ENCODE results near the gene GSTP1.

Gene GSTP1

DNA sequence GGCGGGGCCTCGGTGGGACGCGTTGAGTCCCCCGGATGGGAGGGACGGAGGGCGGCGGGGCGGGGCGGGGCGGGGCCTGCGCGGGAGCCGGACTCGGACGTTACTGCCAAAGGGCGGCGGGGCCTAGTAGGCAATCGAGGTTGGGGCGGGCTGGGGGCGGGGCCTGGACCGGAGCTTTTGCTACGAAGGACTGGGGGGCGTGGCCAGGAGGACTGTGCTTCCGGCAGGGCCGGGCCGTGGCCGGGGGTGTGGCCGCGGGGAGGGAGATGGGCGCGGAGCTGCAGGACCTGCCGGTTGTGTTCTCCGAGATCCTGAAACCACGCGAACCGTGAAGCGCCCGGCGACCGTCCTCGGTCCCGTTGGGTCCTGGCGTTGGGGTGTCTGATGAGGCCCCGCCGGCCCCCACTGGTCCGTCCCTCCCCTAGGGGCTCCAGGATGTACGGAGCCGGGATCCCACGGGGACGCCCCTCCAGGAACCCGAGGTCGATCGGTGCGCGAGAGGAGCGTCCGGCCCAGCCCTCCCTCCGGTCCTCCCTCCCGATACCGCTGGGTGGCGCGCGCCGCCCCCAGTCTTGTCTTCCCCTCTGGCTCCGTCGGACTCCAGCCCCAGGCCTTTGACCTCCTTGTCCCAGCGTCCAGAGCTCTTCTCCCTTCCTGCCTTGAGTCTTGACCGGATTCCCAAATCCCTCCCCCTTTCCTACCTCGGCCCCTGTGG, 46.8 kb downstream of the GSTP1 start:
- Histone ChIP-seq H3K9me3 (no peaks in the 10 kb centered on the region), H3K36me3 (no peaks in the 10 kb centered on the region), H3K4me3 (ENCODE audit: low read depth, low read length) (peak overlapping the region; percentile 70), H3K27me3 (no peaks in the 10 kb centered on the region), H3K4me1 (no peaks in the 10 kb centered on the region)
- peak; percentile 100 for DNase-seq
- TF ChIP-seq, protein P1, sequence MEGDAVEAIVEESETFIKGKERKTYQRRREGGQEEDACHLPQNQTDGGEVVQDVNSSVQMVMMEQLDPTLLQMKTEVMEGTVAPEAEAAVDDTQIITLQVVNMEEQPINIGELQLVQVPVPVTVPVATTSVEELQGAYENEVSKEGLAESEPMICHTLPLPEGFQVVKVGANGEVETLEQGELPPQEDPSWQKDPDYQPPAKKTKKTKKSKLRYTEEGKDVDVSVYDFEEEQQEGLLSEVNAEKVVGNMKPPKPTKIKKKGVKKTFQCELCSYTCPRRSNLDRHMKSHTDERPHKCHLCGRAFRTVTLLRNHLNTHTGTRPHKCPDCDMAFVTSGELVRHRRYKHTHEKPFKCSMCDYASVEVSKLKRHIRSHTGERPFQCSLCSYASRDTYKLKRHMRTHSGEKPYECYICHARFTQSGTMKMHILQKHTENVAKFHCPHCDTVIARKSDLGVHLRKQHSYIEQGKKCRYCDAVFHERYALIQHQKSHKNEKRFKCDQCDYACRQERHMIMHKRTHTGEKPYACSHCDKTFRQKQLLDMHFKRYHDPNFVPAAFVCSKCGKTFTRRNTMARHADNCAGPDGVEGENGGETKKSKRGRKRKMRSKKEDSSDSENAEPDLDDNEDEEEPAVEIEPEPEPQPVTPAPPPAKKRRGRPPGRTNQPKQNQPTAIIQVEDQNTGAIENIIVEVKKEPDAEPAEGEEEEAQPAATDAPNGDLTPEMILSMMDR (IDR thresholded peaks at IDR 0.05; ENCODE audit: low read depth, low read length) = peak; percentile 59

DNA sequence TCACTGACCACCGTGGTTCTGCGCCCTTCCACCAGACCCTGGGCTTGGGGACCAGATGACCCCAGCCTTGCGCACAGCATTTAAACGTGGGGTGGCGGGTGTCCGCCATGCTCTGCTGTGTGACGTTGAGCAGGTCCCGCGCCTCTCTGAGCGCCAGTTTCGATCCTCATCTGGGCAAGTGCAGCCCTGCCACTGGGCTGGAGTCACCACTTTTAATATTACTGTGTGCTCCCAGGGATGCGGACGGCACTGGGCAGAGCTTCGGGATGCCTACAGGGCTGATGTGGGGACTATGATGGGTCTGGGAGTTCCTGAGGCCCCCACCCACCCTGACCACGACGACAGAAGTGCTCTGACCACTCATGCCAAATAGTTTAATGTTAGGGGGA, 47.3 kb downstream of the GSTP1 start:
- Histone ChIP-seq H3K9me3 (no peaks in the 10 kb centered on the region), H3K36me3 (no peaks in the 10 kb centered on the region), H3K27me3 (no peaks in the 10 kb centered on the region), H3K4me3 (ENCODE audit: low read depth, low read length) (peak overlapping the region; percentile 70), H3K4me1 (no peaks in the 10 kb centered on the region)
- no peak for DNase-seq
- TF ChIP-seq, protein P1 (IDR thresholded peaks at IDR 0.05; ENCODE audit: low read depth, low read length) = no peak

DNA sequence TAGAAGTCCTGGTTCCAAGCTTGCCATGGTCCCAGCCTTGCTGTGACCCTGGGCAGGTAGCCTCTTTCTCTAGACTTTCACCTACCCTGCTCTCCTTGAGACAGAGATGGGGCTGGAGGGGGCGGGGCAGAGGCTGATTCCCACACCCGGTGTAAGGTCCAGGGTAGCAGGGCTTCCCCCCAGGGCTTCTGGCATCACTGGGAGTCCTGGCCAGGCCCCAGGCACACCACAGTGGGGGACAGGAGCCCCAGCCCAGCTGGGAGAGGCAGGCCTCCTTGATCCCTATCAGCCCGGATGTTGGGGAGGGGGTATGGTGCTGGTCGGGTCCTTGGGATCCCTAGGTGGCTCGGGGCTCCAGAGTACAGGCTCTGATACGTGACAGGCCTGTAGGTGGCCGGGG, 47.8 kb downstream of the GSTP1 start:
- H3K4me3 ChIP-seq (ENCODE audit: low read depth, low read length) = no peak overlapping the region
- DNase-seq = no peak
- no peaks in the 10 kb centered on the region for H3K27me3 ChIP-seq
- no peaks in the 10 kb centered on the region for H3K9me3 ChIP-seq
- TF ChIP-seq, protein P1 (IDR thresholded peaks at IDR 0.05; ENCODE audit: low read depth, low read length) = no peak
- no peaks in the 10 kb centered on the region for H3K36me3 ChIP-seq
- no peaks in the 10 kb centered on the region for H3K4me1 ChIP-seq

DNA sequence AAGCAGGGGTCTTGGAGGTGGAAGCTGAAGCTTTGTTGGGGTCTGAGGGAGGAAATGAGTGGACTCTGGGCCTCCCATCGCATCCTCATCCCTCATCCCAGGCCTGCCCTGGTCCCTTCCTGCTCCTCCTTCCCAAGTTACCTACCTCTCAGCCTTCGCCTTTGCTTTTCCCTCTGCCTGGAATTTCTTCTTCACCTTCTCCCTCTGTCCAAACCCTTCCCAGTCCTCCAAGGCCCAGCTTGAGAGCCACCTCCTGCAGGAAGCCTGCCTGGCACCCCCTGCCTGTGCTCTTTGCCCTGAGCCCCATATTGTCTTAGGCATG, 48.2 kb downstream of the GSTP1 start:
- DNase-seq = no peak
- TF ChIP-seq, protein P1 (IDR thresholded peaks at IDR 0.05; ENCODE audit: low read depth, low read length) = no peak
- no peaks in the 10 kb centered on the region for H3K27me3 ChIP-seq
- H3K4me3 ChIP-seq (ENCODE audit: low read depth, low read length) = no peak overlapping the region
- no peaks in the 10 kb centered on the region; the same call in 1 of the 2 replicates for H3K9me3 ChIP-seq
- no peaks in the 10 kb centered on the region for H3K36me3 ChIP-seq
- H3K4me1 ChIP-seq = no peaks in the 10 kb centered on the region

DNA sequence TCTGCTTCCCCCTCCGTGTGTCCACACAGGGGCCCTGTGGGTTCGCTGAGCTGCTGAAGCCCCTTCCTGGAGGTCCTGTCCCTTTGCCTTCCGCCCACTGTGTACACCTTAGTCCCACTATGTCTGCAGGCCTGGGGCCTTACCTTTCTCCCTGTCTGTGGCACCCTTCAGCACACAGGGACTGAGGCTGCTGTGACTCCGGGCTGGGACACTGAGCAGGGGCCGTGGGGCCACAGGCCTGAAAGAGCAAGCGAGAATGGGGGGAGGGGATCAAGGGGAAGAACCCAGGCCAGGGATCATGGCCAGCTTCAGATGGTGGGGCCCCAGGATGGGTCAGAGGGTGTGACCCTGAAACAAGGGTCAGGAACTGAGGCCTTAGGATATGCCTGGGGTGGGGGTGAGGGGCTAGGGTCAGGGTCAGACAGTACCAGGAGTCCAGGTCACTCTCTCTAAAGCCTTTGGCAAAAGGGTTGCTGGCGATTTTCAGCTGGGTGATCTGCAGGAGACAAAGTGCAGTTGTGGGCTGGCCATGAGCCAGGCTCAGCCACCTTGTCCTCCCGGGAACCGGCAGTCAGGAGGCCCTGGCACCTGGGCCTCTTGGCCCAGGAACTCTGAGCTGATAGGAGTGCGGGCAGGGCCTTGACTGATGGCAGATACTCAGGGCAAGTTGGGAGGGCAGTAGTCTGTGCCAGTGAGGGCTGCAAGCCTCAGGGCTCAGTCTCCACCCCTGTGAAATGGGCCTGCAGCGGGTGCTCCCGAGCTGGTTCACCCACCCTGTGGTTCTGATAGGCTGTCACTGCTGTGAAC, 48.8 kb downstream of the GSTP1 start:
- DNase-seq = no peak
- Histone ChIP-seq H3K9me3 (no peaks in the 10 kb centered on the region; the same call in 1 of the 2 replicates), H3K27me3 (no peaks in the 10 kb centered on the region), H3K4me3 (ENCODE audit: low read depth, low read length) (no peak overlapping the region), H3K4me1 (no peaks in the 10 kb centered on the region), H3K36me3 (no peaks in the 10 kb centered on the region)
- TF ChIP-seq, protein P1 (IDR thresholded peaks at IDR 0.05; ENCODE audit: low read depth, low read length) = no peak
